ENCODE measurements around the gene PARN. TPM values are rescaled to one million over a fixed set of nuclear protein-coding genes. Genes with fewer than 3 reads are reported as not detected.

The PARN gene
- total RNA-seq, 1 experiment from 2014 or later, result 56.2 TPM

DNA sequence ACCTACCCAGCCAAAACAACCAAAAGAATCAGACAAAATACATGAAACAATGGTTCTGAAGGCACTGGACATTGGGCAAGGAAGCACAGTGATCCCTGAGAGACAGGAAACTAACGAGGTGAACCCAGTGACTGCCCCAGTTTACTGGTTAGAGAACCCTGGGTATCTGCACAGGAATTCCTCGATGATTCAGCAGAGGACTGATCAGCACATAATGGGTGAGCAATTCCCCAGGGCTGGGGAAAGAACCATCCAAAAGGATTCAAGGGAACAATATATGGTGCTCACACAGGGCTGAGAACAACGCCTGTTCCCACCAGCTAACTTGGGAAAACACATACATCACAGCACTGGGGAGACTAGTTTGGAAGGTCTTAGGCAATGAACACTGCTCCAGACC lies 167.2 kb downstream of the PARN start:
- Histone ChIP-seq H3K79me1 (ENCODE audit: insufficient read depth, low read depth, low read length, poor library complexity, severe bottlenecking) (no peaks in the 10 kb centered on the region), H3K18ac (ENCODE audit: insufficient read length, low read depth, low read length) (no peak overlapping the region), H3K56ac (ENCODE audit: insufficient read length, low read depth, low read length) (no peak overlapping the region), H3K23ac (ENCODE audit: insufficient read length, low read depth, low read length) (no peak overlapping the region), H2AFZ (ENCODE audit: low read length) (no peak overlapping the region), H3K79me2 (ENCODE audit: insufficient read depth, low read length) (no peaks in the 10 kb centered on the region), H2BK20ac (ENCODE audit: low read depth, low read length, poor library complexity, severe bottlenecking) (no peak overlapping the region), H3K14ac (ENCODE audit: insufficient read depth, low read length) (no peak overlapping the region), H3K9me3 (ENCODE audit: control insufficient read depth, low read depth, low read length) (no peaks in the 10 kb centered on the region), H3K27me3 (ENCODE audit: insufficient read depth, low read length) (no peaks in the 10 kb centered on the region), H2AK5ac (ENCODE audit: insufficient read length, low read length) (no peak overlapping the region), H2BK15ac (ENCODE audit: low read depth, low read length) (no peak overlapping the region), H4K91ac (ENCODE audit: insufficient read length, low read depth, low read length) (no peak overlapping the region), H4K8ac (replicated peaks; ENCODE audit: insufficient read length, low read depth, low read length) (no peak overlapping the region), H3K4me1 (ENCODE audit: insufficient read depth, low read length) (peaks cover 5% of the 10 kb centered on the region; the same call in 1 of the 2 replicates), H3K9ac (ENCODE audit: extremely low read depth, insufficient read length, low read length) (no peak overlapping the region), H2BK5ac (ENCODE audit: insufficient read length, low read length) (no peak overlapping the region), H4K20me1 (ENCODE audit: control insufficient read depth, insufficient read depth, insufficient read length) (no peaks in the 10 kb centered on the region), H3K4me2 (ENCODE audit: insufficient read depth, insufficient read length, low read length) (no peak overlapping the region), H3K27ac (ENCODE audit: insufficient read length, low read depth, low read length) (no peak overlapping the region), H3K4ac (ENCODE audit: low read depth, low read length) (no peak overlapping the region), H3T11ph (ENCODE audit: low read length) (no peak overlapping the region), H3K23me2 (ENCODE audit: insufficient read length, low read depth, low read length, poor library complexity, severe bottlenecking) (no peaks in the 10 kb centered on the region), H4K5ac (ENCODE audit: insufficient read length, low read depth, low read length) (no peak overlapping the region), H2BK120ac (ENCODE audit: low read depth, low read length, poor library complexity, severe bottlenecking) (no peak overlapping the region), H2BK12ac (ENCODE audit: insufficient read length, low read depth, low read length) (no peak overlapping the region)
- Mint-ChIP-seq H3K27me3 (ENCODE audit: low read depth) (no peaks in the 10 kb centered on the region), H3K4me1 (peaks cover 19 to 23% of the 10 kb centered on the region in 2 experiments), H3K9me3 (peaks cover 8 to 9% of the 10 kb centered on the region in 2 experiments; a peak in 4 of 5 replicates), H3K4me3 (no peak overlapping the region), H3K36me3 (ENCODE audit: insufficient read depth in 1 of 3, low read depth in 3 of 3) (peaks cover 13 to 23% (median 17%) of the 10 kb centered on the region in 3 experiments), H3K27ac (peak overlapping the region in 1 of 3 experiments; percentile 14; a peak in 1 of 7 replicates)
- no peak for DNase-seq
- no CpG with 5 or more reads among the region's 3 CpGs for WGBS (ENCODE audit: extremely low coverage, insufficient read length, low lambda C conversion rate)
- TF ChIP-seq, protein P1, sequence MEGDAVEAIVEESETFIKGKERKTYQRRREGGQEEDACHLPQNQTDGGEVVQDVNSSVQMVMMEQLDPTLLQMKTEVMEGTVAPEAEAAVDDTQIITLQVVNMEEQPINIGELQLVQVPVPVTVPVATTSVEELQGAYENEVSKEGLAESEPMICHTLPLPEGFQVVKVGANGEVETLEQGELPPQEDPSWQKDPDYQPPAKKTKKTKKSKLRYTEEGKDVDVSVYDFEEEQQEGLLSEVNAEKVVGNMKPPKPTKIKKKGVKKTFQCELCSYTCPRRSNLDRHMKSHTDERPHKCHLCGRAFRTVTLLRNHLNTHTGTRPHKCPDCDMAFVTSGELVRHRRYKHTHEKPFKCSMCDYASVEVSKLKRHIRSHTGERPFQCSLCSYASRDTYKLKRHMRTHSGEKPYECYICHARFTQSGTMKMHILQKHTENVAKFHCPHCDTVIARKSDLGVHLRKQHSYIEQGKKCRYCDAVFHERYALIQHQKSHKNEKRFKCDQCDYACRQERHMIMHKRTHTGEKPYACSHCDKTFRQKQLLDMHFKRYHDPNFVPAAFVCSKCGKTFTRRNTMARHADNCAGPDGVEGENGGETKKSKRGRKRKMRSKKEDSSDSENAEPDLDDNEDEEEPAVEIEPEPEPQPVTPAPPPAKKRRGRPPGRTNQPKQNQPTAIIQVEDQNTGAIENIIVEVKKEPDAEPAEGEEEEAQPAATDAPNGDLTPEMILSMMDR (conservative IDR thresholded peaks at IDR 0.05), result no peak
